Activated CD8-positive, alpha-beta memory T cell treated with anti-CD3 and anti-CD28 coated beads, Interleukin-2, amount 10 ng/mL, durations not matched to agents 7 days and 5 days (primary cell): ENCODE results near the gene SLC10A7. TPM values are rescaled to one million over a fixed set of nuclear protein-coding genes. Genes with fewer than 3 reads are reported as not detected.
A peak's percentile ranks its signal among the peaks of the same experiment; 100 is the strongest.

ENCODE experiments used
- ATAC-seq: fragments of 150-1000 bp; cut with Tn5 transposase; one replicate; pipeline ENCODE4 v1.10.0; 2021; ENCODE audit warnings: moderate library complexity
- CTCF ChIA-PET: fragments of 350-600 bp; sonication (Branson Sonifier 250); formaldehyde crosslinking; loops from one replicate; lab custom pipeline; 2021; ENCODE audit warnings: antibody characterized with exemption; lab: Charles Lee
- DNase-seq: peaks from one replicate; pipeline ENCODE4 v3.0.0-alpha.2; 2020
- H3K27ac Mint-ChIP-seq: one replicate; pipeline ENCODE4 v1.8.0; 2021; ENCODE audit warnings: mild to moderate bottlenecking, mixed read lengths
- H3K27me3 Mint-ChIP-seq: one replicate; pipeline ENCODE4 v1.8.0; 2021; ENCODE audit warnings: mixed read lengths
- H3K36me3 Mint-ChIP-seq: one replicate; pipeline ENCODE4 v1.8.0; 2021; ENCODE audit warnings: mild to moderate bottlenecking, mixed read lengths
- H3K4me1 Mint-ChIP-seq: one replicate; pipeline ENCODE4 v1.8.0; 2021; ENCODE audit warnings: mixed read lengths
- H3K4me3 Mint-ChIP-seq: one replicate; pipeline ENCODE4 v1.8.0; 2021; ENCODE audit warnings: mild to moderate bottlenecking, moderate library complexity, mixed read lengths
- H3K9me3 Mint-ChIP-seq: one replicate; pipeline ENCODE4 v1.8.0; 2022; ENCODE audit warnings: low read depth, mixed read lengths
- total RNA-seq, 2 experiments: library from RNA; stranded (reverse); gene quantifications; one replicate each; pipeline ENCODE4 v1.2.3, GENCODE V29; 2021

The SLC10A7 gene
- total RNA-seq, 2 experiments from 2014 or later = 21.4 to 23.9 TPM

DNA sequence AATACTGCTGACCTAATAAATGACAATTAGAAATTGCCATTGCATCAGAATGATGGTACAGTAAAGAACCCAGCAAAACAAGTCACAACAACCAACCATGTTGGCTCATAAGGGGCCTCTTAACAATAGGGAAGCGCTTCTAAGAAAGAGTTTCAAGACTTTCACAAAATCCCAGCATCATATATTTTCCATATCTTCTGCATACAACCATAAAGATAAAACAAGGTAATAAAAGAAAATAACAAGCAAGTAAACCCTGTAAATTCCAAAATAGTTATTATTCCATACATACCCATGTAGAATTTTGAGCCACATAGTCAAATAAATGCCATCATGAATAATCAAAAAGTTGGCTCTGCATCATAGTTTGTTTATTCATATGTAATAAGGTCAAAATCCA lies 8.2 kb downstream of the SLC10A7 start:
- no peak overlapping the region for H3K4me3 Mint-ChIP-seq
- CTCF ChIA-PET = no interaction called here
- H3K36me3 Mint-ChIP-seq = peaks cover 20% of the 10 kb centered on the region
- DNase-seq = no peak
- no peaks in the 10 kb centered on the region for H3K9me3 Mint-ChIP-seq
- H3K27ac Mint-ChIP-seq = no peak overlapping the region
- no peak for ATAC-seq
- peaks cover 11% of the 10 kb centered on the region for H3K4me1 Mint-ChIP-seq
- H3K27me3 Mint-ChIP-seq = no peaks in the 10 kb centered on the region

DNA sequence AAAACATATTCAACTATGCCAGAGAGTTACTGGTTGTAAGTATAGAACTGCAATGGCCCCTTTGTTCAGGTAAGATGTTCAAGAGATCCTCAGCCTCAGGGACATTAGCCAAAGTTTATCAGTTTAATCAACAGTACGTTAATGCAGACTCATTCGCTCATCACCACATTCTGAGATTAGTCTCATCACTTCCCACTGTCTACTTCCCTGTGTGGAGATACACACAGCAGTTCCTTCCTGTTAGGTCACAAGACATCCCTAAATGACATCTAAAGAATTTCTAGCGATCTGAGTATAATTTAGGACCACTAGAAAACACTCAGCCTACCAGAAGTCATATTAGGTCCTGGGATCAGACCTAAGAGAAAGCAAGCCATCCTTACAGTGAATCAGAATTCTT lies 10.4 kb downstream of the SLC10A7 start:
- Mint-ChIP-seq H3K4me3 (no peak overlapping the region), H3K4me1 (peaks cover 10% of the 10 kb centered on the region), H3K27ac (no peak overlapping the region), H3K9me3 (no peaks in the 10 kb centered on the region), H3K36me3 (peaks cover 27% of the 10 kb centered on the region), H3K27me3 (no peaks in the 10 kb centered on the region)
- DNase-seq (no peak), ATAC-seq (no peak)
- CTCF ChIA-PET = no interaction called here

DNA sequence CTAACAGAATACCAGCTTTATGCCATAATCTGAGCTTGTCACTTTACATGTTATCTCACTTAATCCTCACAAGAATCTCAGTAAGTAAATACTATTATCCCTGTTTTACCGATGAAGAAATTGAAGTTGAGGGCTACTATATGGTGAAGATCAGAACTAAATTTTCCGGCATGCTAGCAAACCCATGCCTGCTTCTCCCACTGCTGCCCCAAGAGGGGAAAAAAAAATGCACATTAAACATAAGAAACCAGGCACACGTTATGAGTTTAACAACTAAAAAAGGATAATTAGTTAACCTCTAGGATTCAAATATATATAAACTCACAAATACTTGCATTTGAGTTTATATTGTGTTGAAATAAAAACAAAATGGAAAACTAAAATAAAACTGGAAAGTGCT lies 10.8 kb downstream of the SLC10A7 start:
- DNase-seq (no peak), ATAC-seq (no peak)
- CTCF ChIA-PET = no interaction called here
- Mint-ChIP-seq H3K36me3 (peaks cover 27% of the 10 kb centered on the region), H3K9me3 (no peaks in the 10 kb centered on the region), H3K4me1 (peaks cover 12% of the 10 kb centered on the region), H3K4me3 (no peak overlapping the region), H3K27me3 (no peaks in the 10 kb centered on the region), H3K27ac (no peak overlapping the region)

DNA sequence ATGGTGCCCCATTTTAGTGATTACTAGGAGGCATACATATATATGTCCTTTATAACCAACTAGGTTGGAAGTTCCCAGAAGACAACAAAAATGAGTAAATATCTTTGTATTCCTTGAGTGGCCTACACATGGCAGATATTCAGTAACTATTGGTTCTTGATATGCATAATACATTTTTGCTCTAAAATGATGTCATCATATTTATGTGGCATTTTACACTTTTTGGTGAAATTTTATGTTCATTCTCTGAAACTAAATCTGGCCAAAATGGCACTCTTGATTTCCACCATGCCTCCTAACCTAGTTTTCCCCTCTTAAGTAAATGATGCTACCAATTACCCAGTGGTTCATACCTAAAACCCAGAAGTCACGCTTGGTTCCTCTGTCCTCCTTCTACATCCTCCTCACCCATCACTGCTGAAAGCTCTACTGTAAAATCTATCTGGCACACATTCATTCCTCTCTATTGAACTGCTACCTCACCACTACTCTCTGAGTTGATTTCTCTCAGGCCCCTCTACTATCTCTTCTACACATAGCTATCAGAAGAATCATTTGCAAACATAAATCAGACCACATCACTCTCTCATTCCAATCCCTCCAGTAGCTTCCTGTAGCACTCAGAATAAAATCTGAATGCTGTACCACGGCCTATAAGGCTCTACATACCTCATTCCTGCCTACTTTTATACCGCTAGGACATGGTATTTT lies 13.4 kb downstream of the SLC10A7 start:
- peaks cover 26% of the 10 kb centered on the region for H3K36me3 Mint-ChIP-seq
- peaks cover 12% of the 10 kb centered on the region for H3K4me1 Mint-ChIP-seq
- DNase-seq (no peak), ATAC-seq (no peak)
- H3K27ac Mint-ChIP-seq = no peak overlapping the region
- H3K9me3 Mint-ChIP-seq = no peaks in the 10 kb centered on the region
- CTCF ChIA-PET = no interaction called here
- H3K4me3 Mint-ChIP-seq = no peak overlapping the region
- no peaks in the 10 kb centered on the region for H3K27me3 Mint-ChIP-seq

DNA sequence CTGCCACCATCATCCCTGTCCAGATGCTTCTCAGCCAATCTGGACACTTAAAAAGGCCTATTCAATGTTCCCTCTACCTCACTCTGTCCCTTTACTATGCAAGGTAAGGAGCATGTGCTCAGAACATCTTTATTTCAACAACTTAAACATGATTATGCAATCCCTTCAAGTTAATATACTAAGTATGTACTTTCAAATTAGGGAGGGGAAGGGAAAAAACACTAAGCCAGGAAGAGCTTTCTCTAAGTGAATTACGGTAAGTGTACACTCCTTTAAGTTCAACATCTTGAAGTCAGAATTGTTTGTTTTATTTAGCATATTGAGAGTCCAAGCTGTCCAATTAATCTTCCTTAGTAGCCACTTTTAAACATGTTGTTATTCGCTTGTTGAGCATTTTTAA lies 14.1 kb downstream of the SLC10A7 start:
- H3K4me1 Mint-ChIP-seq = peaks cover 12% of the 10 kb centered on the region
- H3K27me3 Mint-ChIP-seq = no peaks in the 10 kb centered on the region
- CTCF ChIA-PET = no interaction called here
- H3K36me3 Mint-ChIP-seq = peaks cover 32% of the 10 kb centered on the region
- DNase-seq (no peak), ATAC-seq (no peak)
- no peak overlapping the region for H3K27ac Mint-ChIP-seq
- no peaks in the 10 kb centered on the region for H3K9me3 Mint-ChIP-seq
- H3K4me3 Mint-ChIP-seq = no peak overlapping the region

DNA sequence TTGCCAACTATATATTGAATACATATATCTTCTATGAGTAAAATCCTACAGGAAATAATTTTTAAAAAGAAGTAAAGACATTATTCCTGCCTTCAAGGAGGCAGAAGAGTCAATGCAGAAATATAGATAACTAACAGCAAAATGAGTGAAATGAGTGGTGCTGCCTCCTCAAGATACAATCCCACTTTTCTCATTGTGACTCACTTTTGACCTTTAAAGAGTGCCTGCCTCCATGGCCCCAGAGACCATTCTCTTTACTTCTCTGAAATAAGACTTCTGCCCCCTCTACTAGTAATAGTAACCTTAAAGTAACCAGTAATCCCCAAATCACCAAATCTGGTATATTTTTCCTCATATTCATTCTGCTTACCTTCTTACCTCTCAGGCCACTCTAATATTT lies 15.5 kb downstream of the SLC10A7 start:
- no peaks in the 10 kb centered on the region for H3K27me3 Mint-ChIP-seq
- H3K27ac Mint-ChIP-seq = no peak overlapping the region
- no peaks in the 10 kb centered on the region for H3K9me3 Mint-ChIP-seq
- CTCF ChIA-PET = interaction anchor here (0.5 kb wide), 1 partner anchor 113 kb away, joined by 3 read pairs; no protein-coding TSS in a partner anchor
- H3K36me3 Mint-ChIP-seq = peaks cover 34% of the 10 kb centered on the region
- ATAC-seq (no peak), DNase-seq (no peak)
- H3K4me3 Mint-ChIP-seq = no peak overlapping the region
- peaks cover 8% of the 10 kb centered on the region for H3K4me1 Mint-ChIP-seq

DNA sequence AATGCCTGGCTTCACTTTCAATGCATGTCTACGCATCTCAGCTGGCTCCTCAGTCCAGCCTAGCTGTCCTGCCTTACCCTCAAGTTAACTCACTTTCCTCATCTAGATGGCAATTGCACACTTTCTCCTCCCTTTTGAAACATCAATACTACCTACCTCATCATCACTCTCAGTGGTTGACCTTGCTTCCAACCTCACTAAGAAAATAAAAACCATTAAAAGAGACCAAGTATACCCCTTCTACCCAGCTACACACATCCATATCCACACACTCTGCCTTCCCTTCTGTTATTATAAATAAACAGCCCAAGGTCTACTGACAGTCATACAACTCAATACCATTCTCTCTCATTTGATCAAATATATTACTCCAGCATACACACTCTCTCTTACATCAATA lies 21.5 kb downstream of the SLC10A7 start:
- no peaks in the 10 kb centered on the region for H3K9me3 Mint-ChIP-seq
- H3K4me1 Mint-ChIP-seq = peaks cover 10% of the 10 kb centered on the region
- no peaks in the 10 kb centered on the region for H3K27me3 Mint-ChIP-seq
- DNase-seq (no peak), ATAC-seq (no peak)
- H3K27ac Mint-ChIP-seq = no peak overlapping the region
- no peak overlapping the region for H3K4me3 Mint-ChIP-seq
- peaks cover 14% of the 10 kb centered on the region for H3K36me3 Mint-ChIP-seq
- CTCF ChIA-PET = interaction anchor here (0.8 kb wide), 1 partner anchor 8 kb away, joined by 3 read pairs; no protein-coding TSS in a partner anchor

DNA sequence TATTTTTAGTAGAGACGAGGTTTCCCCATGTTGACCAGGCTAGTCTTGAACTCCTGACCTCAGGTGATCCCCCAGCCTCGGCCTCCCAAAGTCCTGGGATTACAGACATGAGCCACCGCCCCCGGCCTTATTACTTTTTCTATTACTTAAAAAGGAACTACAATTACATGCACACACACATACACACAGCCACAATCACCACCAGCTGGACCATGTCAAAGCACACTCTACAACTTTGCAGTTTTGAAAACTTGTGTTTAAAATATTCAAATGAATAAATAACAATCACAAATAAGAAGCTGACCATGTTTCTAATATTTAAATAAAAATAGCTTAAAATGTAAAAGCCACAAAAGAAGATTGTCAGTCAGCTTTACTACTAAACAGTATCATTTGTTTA lies 23.4 kb downstream of the SLC10A7 start:
- no peaks in the 10 kb centered on the region for H3K9me3 Mint-ChIP-seq

DNA sequence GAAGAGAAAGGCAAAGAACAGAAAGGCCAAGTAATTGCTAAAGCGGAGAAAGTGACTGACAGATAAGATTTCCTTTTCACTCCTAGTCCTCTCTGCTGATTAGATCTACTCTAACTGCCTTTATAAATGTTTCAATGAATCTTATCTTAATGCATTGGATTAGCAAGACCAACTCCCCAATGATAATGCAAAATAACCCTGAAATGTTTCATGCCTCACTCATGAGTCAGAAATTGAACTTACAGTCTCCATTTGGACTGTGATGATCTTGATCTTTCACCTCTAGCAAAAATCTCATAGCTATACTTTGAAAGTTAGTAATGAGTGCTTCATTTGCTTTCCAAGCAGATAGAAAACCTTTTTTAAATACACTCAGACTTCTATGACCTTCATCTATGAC lies 26.5 kb downstream of the SLC10A7 start:
- Mint-ChIP-seq H3K9me3 (no peaks in the 10 kb centered on the region), H3K4me1 (peaks cover 10% of the 10 kb centered on the region), H3K27me3 (no peaks in the 10 kb centered on the region), H3K27ac (no peak overlapping the region), H3K4me3 (no peak overlapping the region), H3K36me3 (peaks cover 11% of the 10 kb centered on the region)
- ATAC-seq (no peak), DNase-seq (no peak)
- CTCF ChIA-PET = no interaction called here

More for the DNA sequence above, 23.4 kb downstream of the SLC10A7 start:
- no peak overlapping the region for H3K4me3 Mint-ChIP-seq
- CTCF ChIA-PET = interaction anchor here (0.5 kb wide), 1 partner anchor 163 kb away, joined by 3 read pairs; no protein-coding TSS in a partner anchor
- H3K36me3 Mint-ChIP-seq = peaks cover 11% of the 10 kb centered on the region
- H3K4me1 Mint-ChIP-seq = peaks cover 10% of the 10 kb centered on the region
- no peak overlapping the region for H3K27ac Mint-ChIP-seq
- ATAC-seq (no peak), DNase-seq (no peak)
- no peaks in the 10 kb centered on the region for H3K27me3 Mint-ChIP-seq

DNA sequence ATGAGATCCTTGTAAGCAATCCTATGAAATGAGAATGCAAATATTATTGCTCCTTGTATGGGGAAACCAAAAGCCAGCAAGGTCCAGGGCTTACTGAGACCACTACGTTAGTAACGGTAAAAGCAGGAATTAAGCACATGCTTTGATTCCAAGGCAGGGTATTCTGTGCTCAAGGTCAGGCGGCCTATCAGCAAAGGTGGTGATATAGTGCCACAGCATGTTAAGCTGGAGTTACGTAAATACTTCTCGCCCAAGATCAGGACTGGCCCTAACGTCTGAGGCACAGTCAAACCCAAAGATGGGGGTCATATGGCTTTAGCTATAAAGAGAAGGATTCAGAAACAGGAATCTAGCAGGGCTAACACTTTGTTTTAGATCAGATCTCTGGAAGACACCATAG lies 27.6 kb downstream of the SLC10A7 start:
- ATAC-seq = no peak
- peaks cover 10% of the 10 kb centered on the region for H3K4me1 Mint-ChIP-seq

DNA sequence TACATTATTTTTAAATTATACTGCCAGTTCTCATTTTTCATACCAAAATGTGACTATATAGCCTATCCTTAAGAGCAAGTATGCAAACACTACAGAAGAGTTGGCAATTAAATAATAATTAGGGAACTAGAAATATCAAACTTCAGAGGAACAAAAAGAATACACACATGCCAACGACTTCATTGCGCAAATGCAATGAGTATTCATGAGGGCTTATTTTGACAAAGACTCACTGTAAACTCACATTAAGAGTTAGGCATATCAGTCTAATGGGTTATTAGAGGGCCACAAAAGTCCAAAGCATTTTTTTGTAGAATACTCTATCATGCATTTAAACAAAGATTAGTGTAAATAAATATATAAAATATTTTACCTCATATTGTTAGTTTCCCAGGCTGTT lies 31.6 kb downstream of the SLC10A7 start:
- Mint-ChIP-seq H3K9me3 (no peaks in the 10 kb centered on the region), H3K4me3 (no peak overlapping the region), H3K27ac (no peak overlapping the region), H3K36me3 (peaks cover 26% of the 10 kb centered on the region), H3K27me3 (no peaks in the 10 kb centered on the region), H3K4me1 (peaks cover 17% of the 10 kb centered on the region)
- ATAC-seq (no peak), DNase-seq (no peak)
- CTCF ChIA-PET = no interaction called here

More for the DNA sequence above, 27.6 kb downstream of the SLC10A7 start:
- H3K4me3 Mint-ChIP-seq = no peak overlapping the region
- H3K36me3 Mint-ChIP-seq = peaks cover 11% of the 10 kb centered on the region
- CTCF ChIA-PET = no interaction called here
- DNase-seq = no peak
- no peak overlapping the region for H3K27ac Mint-ChIP-seq
- no peaks in the 10 kb centered on the region for H3K9me3 Mint-ChIP-seq
- no peaks in the 10 kb centered on the region for H3K27me3 Mint-ChIP-seq

DNA sequence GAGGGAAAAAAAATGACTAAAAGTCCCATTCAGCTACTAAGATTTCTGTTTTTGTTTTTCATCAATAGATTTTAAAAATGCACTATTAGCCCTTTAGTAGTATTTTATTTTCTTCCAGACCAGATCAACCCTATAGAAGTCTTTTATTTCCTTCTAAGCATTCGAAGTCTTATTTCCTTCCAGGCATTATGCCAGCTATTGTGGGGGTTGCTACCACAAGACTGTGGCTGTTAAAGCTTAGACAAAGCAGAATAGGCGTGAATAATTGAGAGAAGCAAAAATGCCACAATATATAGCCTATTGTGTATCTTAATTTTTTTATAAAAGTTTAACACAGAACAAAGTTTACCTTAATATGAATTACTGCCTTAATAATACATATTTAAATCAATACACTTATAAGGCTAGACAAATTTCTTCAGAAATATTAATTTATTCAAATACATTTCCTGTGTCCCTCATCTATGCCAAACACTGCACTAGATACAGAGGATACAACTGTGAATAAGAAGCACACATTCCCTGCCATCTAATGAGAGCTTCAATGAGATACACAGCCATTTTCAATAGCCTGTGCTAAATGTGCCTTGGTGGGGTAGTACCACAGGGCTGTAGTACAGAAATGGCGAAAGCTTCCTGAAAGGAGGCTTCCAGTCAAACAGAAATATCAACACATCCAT lies 33.1 kb downstream of the SLC10A7 start:
- peaks cover 17% of the 10 kb centered on the region for H3K4me1 Mint-ChIP-seq
- H3K4me3 Mint-ChIP-seq = no peak overlapping the region
- peaks cover 36% of the 10 kb centered on the region for H3K36me3 Mint-ChIP-seq
- CTCF ChIA-PET = no interaction called here
- peaks cover under 1% of the 10 kb centered on the region for H3K9me3 Mint-ChIP-seq
- ATAC-seq (no peak), DNase-seq (no peak)
- H3K27ac Mint-ChIP-seq = no peak overlapping the region
- H3K27me3 Mint-ChIP-seq = no peaks in the 10 kb centered on the region

DNA sequence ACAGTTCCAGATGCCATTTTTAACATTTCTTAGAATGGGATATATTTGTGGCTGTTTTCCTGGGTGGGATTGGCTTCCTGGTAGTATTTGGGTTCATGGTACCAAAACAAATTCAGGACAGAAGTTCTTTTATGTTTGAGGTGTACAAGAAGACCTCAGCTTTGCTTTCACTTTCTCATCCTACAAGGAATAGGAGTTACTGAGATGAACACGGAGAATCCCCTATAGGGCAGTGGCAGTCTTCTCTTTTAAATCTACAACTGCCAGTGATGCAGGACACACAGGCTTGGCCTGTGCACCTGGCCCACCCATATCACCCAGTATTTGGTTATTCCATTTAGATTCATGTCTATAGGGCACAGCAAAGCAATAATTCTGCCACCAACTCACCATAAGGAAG lies 35.2 kb downstream of the SLC10A7 start:
- no peaks in the 10 kb centered on the region for H3K27me3 Mint-ChIP-seq
- H3K27ac Mint-ChIP-seq = no peak overlapping the region
- CTCF ChIA-PET = no interaction called here
- ATAC-seq (peak; percentile 61), DNase-seq (no peak)
- peaks cover 20% of the 10 kb centered on the region for H3K4me1 Mint-ChIP-seq
- H3K4me3 Mint-ChIP-seq = no peak overlapping the region
- H3K9me3 Mint-ChIP-seq = peaks cover 13% of the 10 kb centered on the region
- H3K36me3 Mint-ChIP-seq = peaks cover 49% of the 10 kb centered on the region

DNA sequence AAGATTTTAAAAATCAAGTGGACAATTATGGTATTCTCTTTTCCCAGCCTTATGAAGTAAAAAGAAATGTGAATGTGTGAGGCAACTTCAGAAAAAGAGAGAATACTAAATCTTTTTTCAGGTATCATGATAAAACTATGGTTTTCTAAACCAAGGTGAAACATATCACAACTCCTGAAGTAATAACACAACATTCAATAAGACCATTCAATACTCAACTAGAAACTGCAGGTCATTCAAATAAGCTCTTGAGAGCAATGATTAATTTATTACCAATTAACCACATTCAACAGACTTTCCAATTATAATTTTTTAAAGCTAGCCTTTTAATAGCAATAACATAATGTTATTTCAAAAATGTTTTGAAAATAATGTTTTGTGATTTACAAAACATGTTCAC lies 35.8 kb downstream of the SLC10A7 start:
- no peak for ATAC-seq
- CTCF ChIA-PET = no interaction called here
- H3K4me3 Mint-ChIP-seq = no peak overlapping the region

More for the DNA sequence above, 35.8 kb downstream of the SLC10A7 start:
- Mint-ChIP-seq H3K27me3 (no peaks in the 10 kb centered on the region), H3K36me3 (peaks cover 49% of the 10 kb centered on the region), H3K4me1 (peaks cover 23% of the 10 kb centered on the region), H3K9me3 (peaks cover 13% of the 10 kb centered on the region), H3K27ac (no peak overlapping the region)
- DNase-seq = no peak
